NCI-H146 treated with DMSO at 0.1 percent for 48 hours (cell line): ENCODE measurements around the gene GPR15LG.

Source experiments
- DNase-seq: peaks from one replicate; lab custom pipeline; 2025; ENCODE audit not compliant: unreplicated experiment; lab: John Stamatoyannopoulos, UW

Gene GPR15LG

DNA sequence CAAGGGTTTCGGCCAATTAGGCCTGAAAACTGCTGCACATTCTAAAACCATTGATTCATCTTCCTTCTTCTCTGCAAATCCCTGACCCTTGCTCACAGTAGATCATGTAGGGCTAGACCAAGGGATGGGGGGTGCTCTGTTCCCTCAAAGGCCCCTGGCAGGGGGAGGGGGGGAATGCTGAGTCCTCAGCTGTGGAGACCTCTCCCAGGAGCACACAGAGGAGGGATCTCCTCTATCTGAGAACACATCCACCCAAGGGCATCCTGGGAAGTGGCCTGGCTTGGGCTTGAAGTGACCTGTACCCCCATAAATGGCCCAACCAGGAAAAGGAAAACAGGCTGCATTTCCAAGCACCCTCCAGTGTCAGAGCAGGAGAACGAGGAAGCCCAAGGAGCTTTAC is 19.7 kb downstream of the GPR15LG start:
- no peak for DNase-seq

DNA sequence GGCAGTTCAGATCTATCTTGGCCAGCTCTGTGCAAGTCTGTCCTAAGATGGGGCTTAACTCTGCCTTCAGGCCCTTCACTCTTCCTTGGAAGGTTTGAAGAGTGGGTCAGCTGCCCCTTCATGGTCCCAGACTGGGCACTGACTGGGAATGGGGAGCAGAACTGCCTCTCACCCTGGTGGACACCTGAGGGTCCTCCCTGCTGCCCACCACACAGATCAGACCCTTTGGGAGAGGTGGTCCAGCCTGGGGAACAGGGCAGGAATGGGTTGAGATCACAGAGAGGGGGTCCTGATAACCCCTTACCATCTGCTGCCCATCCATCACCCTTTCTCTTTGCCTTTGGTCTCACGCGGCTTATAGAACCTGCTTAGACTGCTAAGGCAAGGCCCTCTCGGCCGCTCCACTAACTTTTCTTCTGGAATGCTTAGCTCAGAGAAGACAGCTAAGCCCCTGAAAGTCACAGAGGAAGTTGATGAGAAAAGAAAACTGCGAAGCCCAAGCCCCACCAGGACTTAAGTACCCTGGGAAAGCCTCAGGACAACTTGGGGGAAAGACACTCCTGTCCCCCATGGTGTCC is 20.3 kb downstream of the GPR15LG start:
- DNase-seq: no peak

DNA sequence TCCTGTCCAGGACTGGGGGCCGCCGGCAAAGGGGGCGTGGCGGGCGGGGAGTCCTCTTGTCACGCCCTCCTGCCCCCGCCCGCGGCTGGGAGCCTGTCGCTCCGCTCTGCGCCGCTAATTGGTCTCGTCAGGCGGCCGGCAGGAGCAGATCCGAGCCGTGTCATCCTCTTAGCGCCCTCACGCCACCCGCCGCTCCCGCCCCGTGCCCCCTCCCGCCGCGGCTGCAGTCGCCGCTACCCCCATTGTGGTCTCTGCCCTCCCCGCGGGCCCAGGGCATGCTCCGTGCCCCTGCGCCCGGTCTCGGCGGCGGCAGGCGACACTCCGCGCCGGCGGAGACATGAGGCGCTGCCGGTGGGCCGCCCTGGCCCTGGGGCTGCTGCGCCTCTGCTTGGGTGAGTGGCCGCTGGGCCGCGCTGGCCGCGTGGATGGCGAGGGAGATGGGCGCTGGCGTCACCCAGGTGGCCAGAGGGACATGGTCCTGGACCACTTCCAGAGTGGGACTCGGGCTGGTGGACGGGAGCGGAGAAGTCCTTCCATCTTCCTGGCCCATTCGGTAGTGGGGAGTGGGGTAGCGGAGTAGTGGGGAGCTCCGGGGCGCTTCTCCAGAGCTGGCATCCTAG is 20.9 kb downstream of the GPR15LG start, which contains the start of gene CDHR1:
Gene CDHR1 (plus strand): TSS at position 114 of the 620 bp plus-strand sequence. CDS start 224 bp downstream, at position 338.
- DNase-seq: peak; percentile 46

GRCh38 chr10:84195044-84195830 is 21.6 kb downstream of the GPR15LG start:
- DNase-seq: peak; percentile 51

- DNase-seq: peak; percentile 94
Observed at GRCh38 chr10:84196083-84196482, 22.5 kb downstream of the GPR15LG start.

GRCh38 chr10:84196941-84197340 is 23.3 kb downstream of the GPR15LG start:
- no peak for DNase-seq

- DNase-seq: no peak
Observed at GRCh38 chr10:84197643-84198042, 24.0 kb downstream of the GPR15LG start.

- no peak for DNase-seq
Observed at GRCh38 chr10:84198206-84198915, 24.8 kb downstream of the GPR15LG start.

GRCh38 chr10:84200537-84201243 is 27.1 kb downstream of the GPR15LG start:
- no peak for DNase-seq

DNA sequence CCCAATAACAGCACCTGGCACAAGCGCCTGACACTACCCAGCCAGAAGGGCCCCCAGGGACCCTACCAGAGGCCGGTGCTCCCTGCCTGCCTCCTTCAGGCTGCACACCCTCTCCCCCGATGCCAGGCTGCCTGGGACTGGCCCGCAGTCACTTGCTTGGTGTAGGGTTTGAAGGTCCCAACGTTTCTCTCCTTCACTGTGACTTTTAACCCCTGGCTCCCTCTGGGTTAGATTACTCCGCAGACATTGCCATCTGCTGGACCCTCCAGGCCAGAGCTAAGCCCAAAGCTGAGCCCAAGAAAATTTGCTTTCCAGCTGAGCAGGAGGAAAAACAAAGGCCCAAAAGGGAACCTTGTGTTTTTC is 27.6 kb downstream of the GPR15LG start:
- DNase-seq: no peak

DNA sequence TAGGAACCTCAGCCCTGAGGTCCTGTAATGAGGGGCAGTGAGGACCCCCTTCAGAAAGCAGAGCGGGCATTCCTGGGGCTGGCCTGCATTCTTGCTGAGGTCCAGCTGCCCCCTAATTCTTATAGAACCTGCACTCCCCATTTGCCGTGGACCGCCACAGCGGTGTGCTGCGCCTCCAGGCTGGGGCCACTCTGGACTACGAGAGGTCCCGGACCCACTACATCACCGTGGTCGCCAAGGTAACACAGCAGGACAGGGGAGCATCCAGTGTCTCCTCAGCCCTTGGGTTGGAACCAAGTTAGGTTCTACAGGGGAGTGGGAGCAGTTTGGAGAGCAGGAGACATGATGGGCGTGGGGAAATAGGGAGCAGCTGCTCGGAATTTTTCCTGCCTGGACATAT is 28.1 kb downstream of the GPR15LG start:
- no peak for DNase-seq

DNA sequence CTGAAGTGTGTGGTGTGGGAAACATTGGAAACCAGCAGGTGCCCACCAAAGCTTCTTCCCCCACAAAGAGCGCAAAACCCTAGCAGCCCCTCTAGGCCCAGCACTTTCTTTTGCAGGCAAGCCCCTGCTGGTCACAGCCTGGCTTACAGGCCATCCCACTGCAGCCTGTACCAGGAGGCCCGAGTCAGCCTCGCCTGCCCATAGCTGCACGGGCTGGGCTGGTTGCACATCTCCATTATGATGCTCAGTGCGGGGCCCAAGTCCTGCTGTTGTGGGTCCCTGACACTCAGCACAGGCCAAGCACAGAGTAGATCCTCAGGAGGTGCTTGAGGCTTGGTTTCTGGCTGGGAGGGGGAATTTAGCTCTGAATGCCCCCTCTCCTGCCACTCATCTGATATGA is 28.7 kb downstream of the GPR15LG start:
- no peak for DNase-seq

DNA sequence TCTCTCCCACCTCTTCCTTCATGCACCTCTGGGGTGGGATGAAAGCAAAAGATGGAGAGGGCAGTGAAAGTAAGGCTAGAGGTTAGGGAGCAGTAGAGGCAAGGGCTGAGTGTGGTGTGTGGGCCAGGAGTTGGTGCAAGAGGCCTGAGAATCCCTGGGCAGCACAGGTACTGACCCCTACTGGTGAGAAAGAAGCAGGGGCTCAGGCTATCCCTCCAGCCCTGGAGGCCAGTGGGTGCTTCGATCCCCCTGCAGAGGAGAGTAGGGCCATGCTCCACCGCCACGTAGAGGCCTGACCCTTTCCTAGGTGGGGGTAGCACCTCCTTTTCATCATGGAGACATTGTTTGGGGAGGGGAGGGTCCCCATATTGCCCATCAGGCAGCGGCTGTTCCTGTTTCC is 30.5 kb downstream of the GPR15LG start:
- DNase-seq: no peak

GRCh38 chr10:84204610-84205009 is 31.0 kb downstream of the GPR15LG start:
- no peak for DNase-seq

GRCh38 chr10:84205049-84205852 is 31.6 kb downstream of the GPR15LG start:
- DNase-seq: peak; percentile 33

DNA sequence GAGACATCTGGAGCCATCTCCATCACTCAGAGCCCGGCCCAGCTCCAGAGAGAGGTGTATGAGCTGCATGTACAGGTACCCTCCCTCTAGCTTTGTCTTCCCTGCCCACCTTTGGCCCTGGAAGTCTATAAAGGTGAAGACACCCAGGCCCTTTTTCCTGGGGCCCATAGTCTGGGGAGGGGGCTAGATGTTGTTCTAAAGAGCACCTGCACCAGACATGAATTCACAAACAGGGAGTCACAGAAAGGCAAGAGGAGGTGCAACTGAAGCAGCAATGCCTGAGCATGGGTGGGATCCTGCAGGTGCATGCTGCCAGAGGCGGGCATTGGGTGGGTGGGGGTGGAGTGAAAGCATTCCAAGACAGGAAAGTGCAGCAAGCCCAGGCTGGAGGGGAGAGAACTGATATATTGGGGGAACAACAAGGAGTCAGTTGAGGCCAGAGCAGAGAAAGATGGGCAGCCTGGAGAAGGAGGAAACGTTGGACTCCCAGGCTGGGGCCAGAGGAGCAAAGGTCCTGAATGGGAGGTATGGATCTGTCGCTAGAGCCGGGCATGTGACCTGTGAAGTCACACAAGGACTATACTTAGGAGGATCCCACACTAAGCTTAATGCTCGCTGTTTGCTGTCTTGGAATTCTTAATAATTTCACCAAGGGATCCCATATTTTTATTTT is 32.4 kb downstream of the GPR15LG start:
- DNase-seq: no peak

DNA sequence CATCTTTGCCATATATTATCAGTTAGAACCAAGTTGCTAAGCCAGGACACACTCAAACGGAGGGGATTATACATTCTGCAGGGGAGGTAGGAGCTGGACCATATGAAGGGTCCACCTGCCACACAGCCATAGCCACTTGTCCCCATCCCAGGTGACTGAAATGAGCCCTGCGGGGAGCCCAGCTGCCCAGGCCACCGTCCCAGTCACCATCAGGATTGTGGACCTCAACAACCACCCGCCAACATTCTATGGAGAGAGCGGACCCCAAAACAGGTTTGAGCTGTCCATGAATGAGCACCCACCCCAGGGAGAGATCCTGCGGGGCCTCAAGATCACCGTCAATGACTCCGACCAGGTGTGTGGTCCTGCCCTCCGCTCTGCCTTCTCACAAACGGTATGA is 34.4 kb downstream of the GPR15LG start:
- DNase-seq: no peak

GRCh38 chr10:84211566-84211965 is 38.0 kb downstream of the GPR15LG start:
- DNase-seq: no peak

GRCh38 chr10:84212014-84212413 is 38.4 kb downstream of the GPR15LG start:
- DNase-seq: no peak

- no peak for DNase-seq
Observed at GRCh38 chr10:84213076-84213475, 39.5 kb downstream of the GPR15LG start.
